HG02852 (cell line): Measurements from ENCODE around the gene APBB3.
A peak's percentile ranks its signal among the peaks of the same experiment; 100 is the strongest.

ENCODE experiments used
- ATAC-seq: cut with Tn5 transposase; IDR thresholded peaks from one replicate; pipeline ENCODE4 v1.9.1; 2021; ENCODE audit warnings: mild to moderate bottlenecking, moderate library complexity; ENCODE audit not compliant: unreplicated experiment

Gene APBB3

DNA sequence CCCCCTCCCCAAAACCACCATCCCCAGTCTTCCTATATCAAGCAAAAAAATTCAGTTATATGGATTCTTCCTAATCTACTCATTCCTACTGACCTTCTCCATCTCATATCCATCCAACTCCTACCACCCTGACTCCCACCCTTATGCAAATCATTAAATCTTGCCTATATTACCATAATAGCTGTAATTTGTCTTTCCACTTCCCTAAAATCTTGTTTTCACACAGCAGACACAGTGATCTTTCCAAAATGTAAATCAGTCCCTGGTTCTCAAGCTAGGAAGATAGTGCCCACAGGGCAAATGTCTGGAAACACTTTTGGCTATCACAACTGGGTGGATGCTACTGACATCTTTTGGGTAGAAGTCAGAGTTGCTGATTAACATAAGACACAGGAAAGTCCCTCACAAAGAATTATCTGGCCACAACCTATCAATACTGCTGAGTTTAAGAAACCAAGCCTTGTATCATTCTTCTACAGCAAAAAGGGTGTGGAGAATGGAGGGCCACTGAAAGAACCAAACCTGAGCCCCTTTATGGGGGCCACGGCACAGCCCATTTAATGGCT lies 8.6 kb downstream of the APBB3 start:
- no peak for ATAC-seq

DNA sequence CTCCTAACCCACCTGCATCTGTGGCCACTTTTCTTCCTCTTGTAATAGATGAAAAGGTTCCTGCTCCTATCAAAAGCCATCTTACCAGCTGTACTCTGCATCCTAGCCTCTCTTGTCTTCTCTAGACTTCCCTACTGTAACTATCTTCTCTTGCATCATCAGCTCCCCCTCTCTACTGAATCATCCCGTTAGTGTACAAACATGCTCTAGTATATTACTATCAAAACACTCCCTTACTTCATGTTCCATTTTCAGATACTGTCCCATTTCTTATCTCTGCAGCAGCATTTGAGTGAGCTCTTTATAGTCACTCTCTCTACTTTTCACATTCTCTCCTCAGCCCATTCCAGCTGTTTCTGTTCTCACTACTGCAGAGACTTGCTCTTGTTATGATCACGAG lies 9.9 kb downstream of the APBB3 start:
- ATAC-seq = no peak

DNA sequence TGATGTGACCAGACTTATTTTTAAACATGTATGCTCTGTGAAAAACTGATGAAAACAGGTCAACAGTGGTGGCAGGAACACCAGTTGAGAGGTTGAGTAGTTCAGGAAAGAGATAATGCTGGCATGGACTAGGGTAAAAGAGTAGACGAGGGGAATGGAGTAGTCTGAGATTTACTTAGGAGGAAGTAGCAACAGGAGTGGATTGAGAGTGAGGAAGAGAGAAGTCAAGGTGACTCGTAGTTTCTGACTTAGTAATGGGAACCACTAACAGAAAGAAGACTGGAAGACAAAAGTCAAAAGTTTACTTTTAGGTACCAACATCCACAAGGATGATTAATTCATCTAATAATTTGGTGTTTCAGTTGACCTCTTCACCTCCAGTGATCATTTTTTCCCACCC lies 10.7 kb downstream of the APBB3 start:
- no peak for ATAC-seq

DNA sequence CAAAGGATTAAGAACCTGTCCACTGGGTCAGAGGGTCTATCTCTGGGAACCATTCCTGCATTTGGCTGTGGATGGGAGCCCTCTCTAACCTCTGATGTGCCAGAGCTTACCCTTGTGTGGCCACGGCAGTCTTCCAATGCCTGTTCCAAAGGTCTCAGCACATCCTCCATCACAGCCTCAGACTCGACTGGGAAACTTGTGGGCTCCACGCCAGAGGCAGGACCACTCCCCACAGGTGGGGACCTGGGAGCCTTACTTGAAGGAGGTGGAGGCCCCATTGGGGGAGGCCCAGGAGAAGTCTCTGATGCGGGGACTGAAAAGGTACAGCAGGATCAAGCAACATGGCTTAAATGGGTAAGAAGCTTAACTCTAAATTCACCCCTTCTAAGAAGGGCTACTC lies 12.5 kb downstream of the APBB3 start:
- no peak for ATAC-seq

DNA sequence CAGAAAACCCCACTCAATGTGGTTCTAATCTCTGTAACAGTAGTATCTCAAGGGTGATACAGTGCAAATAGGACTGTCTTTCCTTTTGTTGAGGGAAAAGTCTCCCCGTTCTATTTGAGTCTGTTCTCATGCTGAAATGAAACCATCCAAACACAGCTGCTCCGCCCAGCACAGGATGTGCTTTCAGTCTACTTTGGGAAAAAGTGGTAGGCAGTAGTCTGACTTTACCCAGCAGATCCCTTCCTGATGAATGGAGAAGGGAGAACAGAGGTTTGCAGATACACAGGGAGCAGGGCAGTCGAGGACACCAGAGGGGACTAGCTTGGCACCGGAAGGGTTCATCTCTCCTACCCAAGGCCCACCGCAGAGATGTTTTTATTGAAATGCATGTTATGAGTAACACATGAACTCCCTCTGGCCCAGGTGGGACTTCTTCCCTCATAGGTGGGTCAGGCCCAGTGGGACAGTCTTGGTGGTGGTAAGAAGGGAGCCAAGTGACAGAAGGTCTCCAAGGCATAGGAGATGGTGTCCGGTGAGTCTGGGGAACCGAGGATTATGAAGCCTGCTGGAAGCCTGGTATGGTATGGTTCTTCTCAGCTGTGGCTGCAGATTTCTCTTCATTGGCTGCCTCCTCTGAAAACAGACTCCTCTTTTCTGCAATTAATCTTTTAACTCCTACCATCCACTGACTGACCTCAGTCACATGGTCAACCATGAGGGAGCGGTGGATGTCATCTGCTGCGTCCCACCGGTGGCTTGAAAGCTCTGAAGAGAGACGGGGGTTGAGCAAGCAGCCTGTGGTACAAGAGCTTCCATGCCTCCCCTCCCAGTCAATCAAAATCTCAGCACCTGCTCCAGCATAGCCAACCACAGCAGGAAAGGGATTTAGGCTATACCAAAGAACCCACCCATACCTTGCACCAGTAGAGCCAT lies 14.0 kb downstream of the APBB3 start:
- no peak for ATAC-seq

DNA sequence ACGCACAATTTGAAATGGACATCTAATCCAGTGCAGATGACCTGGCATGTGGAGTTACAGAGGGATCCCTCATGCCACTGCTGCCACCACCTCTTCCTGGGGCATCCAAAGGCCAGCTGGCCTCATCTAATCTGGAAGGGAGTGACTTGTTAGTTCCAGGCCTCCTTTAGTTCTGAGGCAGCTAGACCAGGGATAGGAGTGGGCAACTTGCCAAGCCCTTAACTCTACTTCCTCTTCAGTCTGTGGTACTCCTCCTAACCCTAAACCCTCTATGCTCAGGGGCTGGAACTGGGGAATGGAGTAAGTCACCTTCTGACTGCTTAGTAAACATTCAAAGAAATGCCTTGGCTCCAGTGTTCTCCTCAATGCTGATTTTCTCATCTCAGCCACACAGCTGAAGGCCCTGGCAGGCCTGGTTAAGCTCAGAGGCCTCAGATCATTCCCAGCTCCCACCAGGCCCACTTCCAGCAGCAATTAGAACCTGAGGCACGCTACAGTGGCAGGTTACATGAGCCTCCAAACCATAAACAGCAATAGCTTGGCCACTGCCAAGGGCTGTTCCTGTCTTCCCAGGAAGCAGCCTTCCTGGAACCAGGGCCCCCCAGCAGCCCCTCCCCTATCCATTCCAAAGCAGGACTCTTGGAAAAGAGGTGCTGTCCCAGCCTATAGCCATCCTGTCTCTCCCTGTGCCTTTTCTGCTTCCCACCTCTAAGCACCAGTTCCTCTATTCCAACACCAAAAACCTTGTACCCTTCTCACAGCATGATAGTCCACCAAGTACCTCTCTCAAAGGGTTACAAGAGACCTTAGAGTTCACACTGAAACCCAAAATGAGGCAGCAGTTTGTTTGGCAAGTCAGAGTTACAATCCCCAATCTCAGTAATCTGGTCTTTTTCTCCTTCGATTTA lies 14.9 kb downstream of the APBB3 start:
- no peak for ATAC-seq

DNA sequence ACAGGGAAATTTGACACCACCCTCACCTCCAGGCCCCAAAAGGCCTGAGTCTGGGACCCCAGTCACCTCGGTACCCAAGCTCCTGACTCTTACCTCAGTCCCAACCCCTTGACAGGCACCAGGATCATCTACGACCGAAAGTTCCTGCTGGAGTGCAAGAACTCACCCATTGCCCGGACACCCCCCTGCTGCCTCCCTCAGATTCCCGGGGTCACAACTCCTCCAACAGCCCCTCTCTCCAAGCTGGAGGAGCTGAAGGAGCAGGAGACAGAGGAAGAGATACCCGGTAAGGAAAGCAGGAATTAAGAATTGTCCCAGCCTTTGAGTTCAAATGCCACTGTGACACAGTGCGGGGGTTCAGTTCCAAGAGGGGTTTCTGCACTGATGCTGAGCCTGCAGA lies 15.6 kb downstream of the APBB3 start:
- no peak for ATAC-seq

DNA sequence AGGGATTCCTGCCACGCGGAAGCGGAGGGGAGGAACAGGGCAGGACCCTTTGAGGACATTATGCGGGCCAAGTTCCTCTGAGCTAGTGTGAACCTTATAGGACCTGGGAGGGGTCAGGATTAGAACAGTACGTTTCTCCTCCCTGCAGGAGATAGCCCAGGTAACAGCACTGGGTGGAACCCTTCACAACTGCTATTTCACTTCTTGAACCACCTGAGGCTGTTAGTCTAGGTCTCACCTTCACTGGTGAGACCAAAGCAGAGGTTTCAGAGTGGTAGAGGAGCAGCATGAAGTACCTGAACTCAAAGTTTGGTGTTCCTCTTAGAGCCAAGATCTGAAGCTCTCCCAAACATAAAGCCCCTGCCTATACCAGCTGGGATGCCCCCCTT lies 16.1 kb downstream of the APBB3 start:
- peak; percentile 0 for ATAC-seq

DNA sequence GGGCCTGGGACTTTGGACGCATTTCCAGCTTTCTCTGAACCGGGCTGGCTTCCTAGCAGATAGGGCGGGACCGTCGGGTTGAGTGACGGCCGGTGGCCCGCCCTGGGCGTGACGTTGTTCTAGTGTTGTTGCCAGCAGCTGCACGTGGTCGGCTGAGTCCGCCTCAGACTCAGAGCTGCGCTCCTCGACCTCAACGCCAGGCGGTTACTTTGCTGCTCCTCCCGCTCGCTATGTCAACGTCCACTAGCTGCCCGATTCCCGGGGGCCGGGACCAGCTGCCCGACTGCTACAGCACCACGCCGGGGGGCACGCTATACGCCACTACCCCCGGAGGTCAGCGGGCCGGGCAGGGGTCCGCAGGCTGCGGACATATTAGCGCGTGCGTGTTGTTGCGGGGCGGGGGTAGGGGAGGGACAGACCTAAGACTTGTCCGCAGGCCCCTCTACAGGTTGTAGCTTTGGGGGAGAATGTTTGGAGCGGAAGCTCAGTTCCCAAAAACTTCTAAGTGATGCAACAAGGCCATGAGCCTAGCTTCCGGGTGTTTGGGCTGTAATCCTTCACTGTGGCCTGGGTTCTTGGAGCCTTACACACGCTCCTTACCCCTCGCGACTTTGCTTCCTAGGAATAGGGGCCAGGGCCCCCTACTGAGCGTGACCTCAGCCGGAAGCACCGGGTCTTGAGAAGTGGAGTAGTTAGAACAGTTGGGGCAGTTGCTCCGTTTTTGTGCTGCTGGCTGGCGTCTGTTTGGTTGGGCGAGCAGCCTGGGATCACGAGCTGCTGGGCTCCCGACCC lies 16.7 kb downstream of the APBB3 start, which contains the start of gene EIF4EBP3:
TSS of gene EIF4EBP3 (plus strand) at position 155 of the 792 bp plus-strand sequence. CDS start at position 231, 76 bp downstream.
- ATAC-seq = peak; percentile 98

DNA sequence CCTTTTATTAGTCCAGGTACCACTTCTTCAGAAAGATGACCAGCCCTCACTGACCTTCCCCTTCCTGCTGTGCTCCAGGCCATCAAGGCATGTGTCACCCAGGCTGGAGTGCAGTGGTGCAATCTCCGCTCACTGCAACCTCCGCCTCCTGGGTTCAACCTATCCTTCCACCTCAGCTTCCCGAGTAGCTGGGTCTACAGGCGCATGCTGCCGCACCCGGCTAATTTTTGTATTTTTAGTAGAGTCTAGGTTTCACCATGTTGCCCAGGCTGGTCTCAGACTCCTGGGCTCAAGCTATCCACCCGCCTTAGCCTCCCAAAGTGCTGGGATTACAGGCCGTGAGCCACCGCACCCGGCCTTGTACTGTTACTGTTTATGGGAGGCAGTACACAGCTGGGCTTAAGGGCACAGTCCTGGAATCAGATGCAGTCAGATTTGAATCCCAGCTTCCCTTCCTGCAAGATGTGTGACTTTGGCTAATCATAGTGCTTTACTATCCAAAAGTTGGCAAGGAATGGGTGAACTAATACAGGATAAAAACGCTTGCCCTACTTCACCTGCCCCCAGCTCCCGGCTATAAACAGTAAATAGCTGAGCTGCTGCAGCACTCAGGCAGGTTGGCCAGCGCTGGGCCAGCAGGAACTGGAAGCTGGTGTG lies 17.4 kb downstream of the APBB3 start:
- ATAC-seq = peak; percentile 1

DNA sequence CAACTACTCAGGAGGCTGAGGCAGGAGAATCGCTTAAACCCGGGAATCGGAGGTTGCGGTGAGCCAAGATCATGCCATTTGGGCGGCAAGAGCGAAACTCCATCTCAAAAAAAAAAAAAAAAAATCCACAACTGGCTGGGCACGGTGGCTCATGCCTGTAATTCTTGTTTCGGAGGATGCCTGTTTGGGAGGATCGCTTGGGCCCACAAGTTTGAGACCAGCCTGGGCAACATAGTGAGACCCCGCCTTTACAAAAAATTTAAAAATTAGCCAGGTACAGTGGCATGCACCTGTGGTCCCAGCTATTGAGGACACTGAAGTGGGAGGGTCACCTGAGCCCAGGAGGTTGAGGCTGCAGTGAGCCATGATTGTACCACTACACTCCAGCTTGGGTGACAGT lies 18.8 kb downstream of the APBB3 start:
- no peak for ATAC-seq

DNA sequence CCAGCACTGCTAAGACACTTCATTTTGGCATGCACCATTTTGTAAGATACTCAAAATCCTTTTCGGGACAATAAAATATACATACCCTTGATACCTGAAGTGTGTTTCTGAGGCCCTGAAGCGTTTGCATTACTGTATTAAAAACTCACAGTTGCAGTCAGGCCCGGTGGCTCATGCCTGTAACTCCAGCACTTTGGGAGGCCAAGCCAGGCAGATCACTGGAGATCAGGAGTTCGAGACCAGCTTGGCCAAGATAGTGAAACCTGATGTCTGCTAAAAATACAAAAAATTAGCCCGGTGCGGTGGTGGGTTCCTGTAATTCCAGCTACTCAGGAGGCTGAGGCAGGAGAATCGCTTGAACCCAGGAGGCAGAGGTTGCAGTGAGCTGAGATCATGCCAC lies 19.4 kb downstream of the APBB3 start:
- no peak for ATAC-seq

DNA sequence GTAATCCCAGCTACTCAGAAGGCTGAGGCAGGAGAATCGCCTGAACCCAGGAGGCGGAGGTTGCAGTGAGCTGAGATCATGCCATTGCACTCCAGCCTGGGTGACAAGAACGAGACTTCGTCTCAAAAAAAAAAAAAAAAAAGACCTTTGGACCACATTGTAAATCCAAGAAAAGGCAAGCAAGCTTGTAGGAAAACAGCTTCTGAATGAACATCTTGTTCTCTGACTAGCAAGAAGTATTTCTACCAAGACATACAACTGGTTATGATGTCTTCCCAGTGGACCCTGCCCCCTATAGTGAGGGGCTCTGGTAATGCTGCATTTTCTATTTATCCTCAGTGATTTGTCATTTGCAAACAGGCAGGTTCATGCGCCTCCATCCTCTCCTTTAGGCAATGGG lies 21.4 kb downstream of the APBB3 start:
- ATAC-seq = no peak

DNA sequence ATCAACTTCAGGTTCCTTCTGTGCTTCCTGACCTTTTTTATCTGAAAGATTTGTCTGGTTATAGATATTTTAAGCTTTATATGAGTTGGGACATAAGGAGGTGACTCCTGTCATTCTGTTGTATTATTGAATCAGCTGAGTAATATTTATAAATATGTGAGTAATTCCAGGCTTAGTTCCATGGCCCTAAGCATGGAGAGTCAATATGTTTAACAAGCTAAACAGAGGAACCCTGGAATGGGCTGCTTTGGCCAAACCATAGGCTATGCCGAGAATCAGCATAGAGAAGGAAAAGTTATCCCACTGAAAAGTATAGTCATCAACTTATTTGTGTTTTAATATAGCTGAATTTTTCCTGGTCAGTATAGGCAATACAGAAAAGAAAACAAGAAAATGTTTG lies 24.2 kb downstream of the APBB3 start:
- no peak for ATAC-seq

DNA sequence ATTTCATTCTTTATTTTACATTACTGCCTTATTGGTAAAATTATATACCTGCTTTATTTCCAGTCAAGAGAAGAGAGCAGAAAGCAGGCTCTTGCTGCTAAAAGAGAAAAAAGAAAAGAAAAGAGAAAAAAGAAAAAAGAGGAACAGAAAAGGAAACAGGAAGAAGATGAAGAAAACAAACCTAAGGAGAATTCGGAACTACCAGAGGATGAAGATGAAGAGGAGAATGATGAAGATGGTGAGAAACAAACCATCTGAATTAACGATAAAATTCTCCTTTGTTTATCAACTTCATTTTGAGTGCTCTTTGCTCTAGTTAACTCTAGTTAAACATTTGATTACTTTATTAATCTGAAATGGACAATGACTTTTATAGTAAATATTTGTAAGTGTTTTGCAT lies 40.4 kb downstream of the APBB3 start:
- ATAC-seq = no peak

DNA sequence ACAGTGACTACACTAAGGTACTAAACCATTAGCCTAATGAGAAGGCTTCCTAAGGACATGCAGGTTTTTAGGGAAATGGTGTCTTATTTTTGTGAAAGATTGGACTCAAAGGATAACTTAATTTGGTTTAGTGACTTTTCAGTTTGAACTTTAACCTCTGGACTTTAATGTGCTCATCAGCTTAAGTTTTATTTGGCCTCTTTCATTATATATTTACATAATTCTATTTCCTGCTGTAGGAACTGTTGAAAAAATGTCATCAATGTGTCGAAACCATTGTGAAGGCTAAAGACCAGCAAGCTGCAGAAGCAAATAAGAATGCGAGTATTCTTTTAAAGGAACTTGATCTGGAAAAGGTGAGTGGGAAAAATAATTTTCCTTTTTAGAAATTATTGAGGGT lies 51.3 kb downstream of the APBB3 start:
- no peak for ATAC-seq

DNA sequence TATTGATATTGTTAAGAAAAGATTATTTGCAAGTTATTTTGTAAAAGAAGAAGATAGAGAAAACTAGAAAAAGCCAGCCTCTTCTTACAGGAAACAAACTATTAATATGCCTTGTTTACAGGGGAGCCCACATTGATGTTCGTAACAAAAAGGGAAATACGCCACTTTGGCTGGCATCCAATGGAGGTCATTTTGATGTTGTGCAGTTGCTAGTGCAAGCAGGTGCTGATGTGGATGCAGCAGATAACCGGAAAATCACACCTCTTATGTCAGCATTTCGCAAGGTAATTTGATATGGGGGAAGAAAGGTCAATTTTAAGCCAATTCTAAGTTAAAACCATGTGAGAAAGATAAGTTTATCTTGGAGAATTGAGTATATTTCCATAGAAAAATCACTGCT lies 54.5 kb downstream of the APBB3 start:
- ATAC-seq = no peak
